ENCODE results near the gene PPP1R16B. TPM values are rescaled to one million over a fixed set of nuclear protein-coding genes. Genes with fewer than 3 reads are reported as not detected.
A peak's percentile ranks its signal among the peaks of the same experiment; 100 is the strongest.
"Not testable (repeated sequence)": the region's sequence is repeated elsewhere in the genome, so short reads cannot be mapped to it uniquely, and the experiment has no call there.

The PPP1R16B gene
- total RNA-seq, 1 donor from 2014 or later: 2.6 TPM

DNA sequence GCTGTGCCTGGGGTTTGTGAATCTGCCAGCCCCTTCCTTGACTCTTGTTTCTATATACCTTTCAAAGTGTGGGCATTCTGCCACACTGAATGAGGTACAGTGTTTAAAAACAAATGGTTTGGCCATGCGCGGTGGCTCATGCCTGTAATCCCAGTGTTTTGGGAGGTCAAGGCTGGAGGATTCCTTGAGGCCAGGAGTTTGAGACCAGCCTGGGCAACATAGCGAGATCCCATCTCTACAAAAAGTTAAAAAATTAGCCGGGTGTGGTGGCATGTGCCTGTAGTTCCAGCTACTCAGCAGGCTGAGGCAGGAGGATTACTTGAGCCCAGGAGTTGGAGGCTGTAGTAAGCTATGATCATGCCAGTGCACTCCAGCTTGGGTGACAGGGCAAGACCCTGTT, 126.5 kb downstream of the PPP1R16B start:
- DNase-seq (ENCODE audit: low spot score): no peak

DNA sequence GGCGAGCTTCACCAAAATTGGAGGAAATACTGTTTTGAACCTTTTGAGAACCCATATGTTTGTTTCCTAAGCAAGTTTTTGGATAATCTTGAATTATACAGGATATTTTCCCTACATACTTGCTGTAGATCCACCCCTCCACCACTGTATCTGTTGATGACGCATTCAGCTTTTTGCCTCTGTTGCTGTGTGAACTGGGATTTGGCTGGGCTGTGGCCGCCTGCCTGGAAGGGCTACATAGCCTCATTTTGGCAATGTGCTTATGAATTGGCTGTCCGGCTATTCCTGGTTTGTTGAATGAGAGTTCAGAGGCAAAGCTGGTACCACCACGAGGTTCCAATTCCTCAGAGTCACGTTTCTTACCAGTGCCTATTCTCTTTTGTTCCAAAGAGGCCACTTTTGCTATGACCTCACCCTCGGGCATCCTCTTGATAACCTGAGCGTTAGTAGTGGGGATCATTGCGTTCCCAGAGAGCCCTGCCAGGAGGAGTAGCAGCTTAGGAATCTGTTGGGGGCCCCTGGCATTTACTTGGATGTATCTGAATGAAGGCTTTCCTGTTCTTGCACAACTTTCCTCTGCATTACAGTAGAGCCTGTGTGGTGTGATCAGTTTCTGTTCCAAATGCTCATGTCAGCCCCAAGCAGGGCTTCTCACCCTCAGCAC, 127.1 kb downstream of the PPP1R16B start:
- peak; percentile 49 for DNase-seq (ENCODE audit: low spot score)

DNA sequence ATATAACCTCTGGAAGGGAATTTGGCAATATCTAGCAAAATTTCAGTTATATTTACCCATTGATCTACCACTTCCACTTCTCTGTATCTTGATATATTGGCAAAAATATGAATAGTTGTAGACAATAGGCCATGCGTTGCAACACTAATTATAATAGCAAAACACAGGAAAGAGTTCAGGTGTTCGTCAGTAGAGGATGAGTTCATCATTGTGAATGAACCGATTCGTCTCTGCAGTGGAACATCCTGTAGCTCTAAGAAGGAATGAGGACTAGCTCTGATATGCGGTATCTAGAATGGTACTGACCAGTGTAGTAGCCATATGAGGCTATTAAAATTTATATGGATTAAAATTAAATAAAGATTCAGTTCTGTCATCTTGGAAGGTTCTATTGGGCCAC, 129.0 kb downstream of the PPP1R16B start:
- no peak for DNase-seq (ENCODE audit: low spot score)

DNA sequence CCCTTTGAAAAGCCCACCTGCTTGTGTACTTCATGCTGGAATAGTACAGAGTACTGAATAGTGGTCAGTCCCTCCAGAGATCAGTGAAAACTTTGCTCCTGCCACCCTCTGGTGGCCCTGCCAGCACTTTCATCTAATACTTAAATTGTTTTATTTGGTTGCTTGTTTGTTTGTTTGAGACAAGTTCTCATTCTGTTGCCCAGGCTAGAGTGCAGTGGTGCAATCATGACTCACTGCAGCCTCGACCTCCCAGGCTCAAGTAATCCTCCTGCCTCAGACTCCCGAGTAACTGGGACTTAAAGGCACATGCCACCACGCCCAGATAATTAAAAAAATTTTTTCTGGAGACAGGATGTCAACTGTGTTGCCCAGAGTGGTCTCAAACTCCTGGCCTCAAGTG, 129.8 kb downstream of the PPP1R16B start:
- DNase-seq (ENCODE audit: low spot score): no peak

DNA sequence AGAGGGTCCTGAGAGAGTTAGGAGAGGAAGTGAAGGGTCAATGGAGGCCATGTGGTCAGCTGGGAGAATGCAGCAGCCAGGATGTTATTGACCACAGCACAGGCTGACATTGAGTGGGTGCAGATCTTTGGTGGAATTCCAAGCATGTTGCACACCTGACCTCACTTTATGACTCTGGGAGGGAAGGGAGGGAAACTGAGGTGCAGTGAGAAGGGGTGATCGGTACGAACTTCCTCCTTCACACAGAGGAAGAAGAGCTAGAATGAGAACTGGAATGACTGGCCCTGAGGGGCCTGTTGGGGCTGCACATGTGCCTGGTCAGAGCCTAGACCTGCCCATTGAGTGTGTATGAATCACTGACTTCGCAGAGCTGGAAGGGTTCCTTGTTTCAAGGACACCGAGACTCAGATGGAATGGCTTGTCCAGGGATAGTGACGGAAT, 130.5 kb downstream of the PPP1R16B start:
- DNase-seq (ENCODE audit: low spot score): no peak

DNA sequence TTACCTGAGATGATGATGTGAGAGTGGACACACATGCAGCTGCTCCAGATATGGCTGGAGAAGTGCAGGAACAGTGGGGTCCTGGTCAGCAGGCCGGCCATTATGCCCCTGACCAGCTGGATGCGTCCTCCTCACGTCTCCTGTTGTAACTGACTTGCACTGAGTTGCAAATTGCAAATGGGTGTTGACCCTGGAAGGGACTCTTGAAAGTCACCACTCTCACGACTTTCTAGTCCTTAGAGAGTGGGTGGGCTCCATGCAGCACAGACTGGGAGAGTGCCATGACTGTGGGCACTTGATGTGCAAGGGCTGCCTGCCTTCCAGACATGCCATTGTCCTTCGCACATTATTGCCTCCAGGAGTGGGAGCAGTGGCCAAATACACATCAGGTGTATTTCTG, 131.5 kb downstream of the PPP1R16B start:
- no peak for DNase-seq (ENCODE audit: low spot score)

DNA sequence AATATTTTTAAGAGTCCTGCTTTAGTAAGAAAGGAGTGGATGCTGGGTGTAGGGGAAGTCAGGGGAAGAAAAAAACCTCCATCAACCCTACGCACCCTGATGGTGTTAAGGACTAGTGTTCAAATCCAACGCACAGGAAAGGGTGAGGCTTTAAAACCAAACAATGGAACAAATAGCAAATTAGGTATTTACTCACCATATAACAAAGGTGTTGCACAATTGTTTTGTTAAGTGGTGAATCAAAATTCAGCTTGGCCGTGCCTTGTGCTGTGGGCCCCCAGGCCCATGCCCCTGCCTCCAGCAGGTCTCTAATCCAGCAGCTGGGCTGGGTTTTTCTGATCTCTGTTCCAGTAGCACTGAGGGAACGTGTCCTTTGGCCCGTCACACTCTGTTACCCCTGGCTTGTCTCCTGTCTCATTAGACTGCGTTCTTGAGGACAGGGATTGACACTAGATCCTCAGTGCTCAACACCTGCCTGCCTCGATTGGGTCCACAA, 132.5 kb downstream of the PPP1R16B start:
- DNase-seq (ENCODE audit: low spot score): no peak

DNA sequence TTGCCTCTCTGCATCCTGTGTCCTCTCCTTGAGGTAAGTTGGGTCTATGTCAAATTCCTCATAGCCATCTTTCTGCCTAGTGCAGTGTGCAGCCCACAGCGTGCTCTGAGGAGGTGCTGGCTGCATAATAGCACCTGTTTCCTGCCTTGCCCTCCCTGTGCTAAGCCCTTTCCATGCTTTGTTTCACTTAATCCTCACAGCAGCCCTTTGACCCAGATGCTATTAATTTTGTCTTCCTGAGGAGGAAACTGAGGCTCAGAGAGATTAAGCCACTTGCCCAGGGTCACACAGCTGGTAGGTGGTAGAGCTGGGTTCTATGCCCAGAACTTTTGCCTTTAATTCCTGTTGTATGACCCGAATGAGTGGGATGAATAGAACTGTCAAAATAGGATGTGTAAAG, 134.2 kb downstream of the PPP1R16B start:
- no peak for DNase-seq (ENCODE audit: low spot score)

DNA sequence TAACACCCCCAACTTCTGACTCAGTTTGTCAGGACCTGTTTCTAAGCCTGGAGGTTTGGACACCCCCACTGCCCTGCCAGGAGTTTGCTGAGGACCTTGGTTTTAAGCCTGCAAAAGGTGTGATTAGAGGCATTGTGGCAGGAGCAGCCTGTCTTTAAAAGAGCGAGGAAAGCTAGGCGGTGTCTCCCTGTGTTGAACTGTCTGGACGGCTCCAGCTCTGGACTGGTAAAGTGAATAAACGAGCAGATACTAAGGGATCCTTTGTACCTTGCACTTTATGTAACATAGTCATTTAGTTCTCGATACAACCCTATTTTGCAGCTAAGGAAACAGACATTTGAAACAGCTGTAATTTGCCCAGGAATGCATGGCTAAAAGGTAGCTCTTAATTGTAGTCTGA, 135.1 kb downstream of the PPP1R16B start:
- DNase-seq (ENCODE audit: low spot score): no peak

DNA sequence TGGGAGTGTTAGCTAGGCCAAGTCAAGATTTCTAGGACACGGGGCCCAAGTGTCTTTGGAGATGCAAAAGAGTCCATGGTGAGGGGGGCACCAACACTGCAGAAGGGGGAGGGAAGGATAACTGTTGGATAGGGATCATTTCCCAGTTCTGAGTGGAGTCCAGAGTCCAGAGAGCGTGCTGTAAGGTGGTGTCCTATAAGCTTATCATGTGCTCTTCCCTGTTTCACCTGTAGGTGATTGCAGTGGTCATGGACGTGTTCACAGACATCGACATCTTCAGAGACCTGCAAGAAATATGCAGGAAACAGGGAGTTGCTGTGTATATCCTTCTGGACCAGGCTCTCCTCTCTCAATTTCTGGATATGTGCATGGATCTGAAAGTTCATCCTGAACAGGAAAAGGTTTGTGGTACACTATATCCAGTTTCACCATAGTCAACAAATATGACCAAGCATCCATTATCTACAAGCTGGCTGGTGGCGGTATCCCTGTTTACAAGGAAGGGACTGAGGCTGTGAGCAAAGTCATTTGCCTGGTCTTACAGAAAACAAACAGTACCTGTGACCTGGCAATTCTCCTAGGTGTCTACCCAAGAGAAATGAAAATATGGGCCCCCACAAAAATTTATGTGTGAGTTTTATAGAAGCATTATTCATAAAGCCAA, 136.4 kb downstream of the PPP1R16B start:
- DNase-seq (ENCODE audit: low spot score): no peak

DNA sequence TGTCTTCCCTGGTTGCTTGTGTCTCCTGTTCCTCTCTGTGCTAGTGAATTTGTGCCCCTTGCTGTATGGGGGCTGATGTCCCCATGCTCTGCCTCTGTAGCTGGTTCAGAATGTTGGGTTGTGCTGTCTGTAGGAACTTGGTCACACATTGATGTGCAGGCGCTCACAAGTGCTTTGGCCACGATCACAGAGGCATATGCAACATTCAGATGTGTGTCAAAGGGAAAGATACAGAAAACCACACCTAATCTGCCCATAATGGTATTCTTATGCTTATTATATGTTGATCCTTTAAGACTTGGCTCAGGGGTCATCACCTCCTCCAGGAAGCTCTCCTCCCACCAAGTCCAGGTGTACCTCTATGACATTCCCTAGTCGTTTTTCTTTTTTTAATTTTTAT, 139.5 kb downstream of the PPP1R16B start:
- DNase-seq (ENCODE audit: low spot score): no peak

DNA sequence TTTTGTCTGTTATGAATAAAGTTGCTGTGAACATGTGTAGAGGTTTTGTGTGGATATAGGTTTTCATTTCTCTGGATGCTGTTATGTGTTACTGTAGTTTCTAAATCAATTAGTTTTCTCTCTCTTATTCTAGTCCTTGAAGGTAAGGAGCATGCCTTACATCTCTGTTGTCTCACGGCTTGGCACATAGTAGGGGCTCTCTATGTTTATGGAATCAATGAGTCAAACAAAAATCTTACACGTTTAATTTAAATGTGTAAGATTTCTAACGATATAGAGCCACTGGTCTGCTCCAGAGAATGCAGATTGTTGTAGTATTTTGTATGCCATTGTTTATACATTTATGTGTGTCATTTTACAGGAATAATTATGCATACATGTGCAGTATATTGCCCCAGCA, 141.3 kb downstream of the PPP1R16B start:
- no peak for DNase-seq (ENCODE audit: low spot score)

DNA sequence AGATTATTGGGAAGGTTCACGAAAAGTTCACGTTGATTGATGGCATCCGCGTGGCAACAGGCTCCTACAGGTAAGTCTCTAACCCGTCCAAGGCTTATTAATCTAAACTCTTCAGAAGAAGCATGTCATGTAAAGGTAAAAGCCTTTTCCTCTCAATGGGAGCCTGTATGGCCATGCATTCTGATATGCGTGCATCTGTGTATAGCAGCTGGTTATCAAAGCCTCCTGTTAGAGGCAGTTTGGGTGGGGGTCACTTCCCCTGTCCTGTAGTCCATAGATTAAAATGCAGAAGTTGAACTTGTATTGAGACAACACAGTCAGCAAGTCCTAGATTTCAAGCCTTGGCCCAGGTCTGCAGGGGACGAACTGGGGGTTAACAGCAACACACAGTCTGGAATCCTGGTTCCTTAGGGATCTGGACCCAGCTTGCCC, 142.4 kb downstream of the PPP1R16B start:
- DNase-seq (ENCODE audit: low spot score): no peak

DNA sequence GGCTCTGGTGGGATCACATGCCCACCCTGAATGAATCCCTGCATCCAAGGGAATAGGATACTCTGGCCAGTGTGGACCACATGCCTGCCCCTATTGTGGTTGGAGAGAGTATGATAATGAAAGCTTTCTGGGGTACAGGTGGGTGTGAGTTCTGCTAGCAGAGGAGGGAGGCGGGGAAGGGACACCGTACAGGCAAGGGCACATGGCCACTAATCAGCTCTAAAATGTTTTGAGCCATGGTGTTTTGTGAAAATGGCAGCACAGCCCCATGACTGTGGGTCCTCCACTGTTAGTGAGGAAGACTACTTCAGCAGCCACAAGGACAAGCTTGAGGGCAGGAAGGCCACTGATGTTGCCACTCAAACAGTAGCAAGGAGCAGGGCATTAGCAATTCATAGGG, 144.8 kb downstream of the PPP1R16B start:
- no peak for DNase-seq (ENCODE audit: low spot score)

DNA sequence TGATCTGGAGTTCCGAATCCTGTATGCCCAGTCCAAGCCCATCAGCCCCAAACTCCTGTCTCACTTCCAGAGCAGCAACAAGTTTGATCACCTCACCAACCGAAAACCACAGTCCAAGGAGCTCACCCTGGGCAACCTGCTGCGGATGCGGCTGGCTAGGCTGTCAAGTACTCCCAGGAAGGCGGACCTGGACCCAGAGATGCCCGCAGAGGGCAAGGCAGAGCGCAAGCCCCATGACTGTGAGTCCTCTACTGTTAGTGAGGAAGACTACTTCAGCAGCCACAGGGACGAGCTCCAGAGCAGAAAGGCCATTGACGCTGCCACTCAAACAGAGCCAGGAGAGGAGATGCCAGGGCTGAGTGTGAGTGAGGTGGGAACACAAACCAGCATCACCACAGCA, 146.1 kb downstream of the PPP1R16B start:
- no peak for DNase-seq (ENCODE audit: low spot score)

DNA sequence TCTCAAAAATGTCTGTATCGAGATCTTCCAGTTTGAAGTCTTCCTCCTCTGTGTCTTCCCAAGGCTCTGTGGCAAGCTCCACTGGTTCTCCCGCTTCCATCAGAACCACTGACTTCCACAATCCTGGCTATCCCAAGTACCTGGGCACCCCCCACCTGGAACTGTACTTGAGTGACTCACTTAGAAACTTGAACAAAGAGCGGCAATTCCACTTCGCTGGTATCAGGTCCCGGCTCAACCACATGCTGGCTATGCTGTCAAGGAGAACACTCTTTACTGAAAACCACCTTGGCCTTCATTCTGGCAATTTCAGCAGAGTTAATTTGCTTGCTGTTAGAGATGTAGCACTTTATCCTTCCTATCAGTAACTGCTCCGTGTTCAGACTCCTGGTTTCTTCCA, 146.7 kb downstream of the PPP1R16B start:
- DNase-seq (ENCODE audit: low spot score): no peak

DNA sequence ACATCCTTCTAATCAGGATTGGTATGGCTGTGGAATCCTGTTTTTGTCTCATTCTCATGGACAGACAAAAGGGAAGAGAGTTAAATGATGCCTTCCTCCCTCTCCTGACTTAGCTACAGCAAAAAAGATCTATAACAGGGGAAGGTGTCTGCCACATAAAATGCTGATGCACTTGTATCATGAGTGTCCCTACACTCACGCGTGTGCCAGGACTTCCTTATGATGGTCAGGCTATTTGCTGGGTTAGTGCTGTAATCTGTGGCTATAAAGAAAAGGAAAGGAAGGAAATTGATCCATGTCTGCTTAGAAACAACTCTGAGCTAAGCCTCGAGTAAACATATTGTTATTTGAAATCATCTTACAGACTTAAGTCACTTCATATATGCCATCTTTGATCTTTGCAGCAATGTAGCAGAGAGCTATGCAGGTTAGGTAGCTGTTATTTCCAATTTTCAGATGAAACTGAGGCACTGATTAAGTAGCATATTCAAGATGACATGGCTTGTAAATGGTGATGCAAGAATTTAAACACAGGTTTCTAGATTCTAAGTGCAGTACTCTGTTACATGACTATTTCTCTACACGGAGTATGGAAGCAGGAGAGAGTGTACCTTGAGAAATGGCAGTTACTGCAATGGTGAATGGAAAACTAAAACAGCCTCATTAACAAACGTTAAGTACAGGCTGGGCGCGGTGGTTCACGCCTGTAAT, 148.3 kb downstream of the PPP1R16B start:
- no peak for DNase-seq (ENCODE audit: low spot score)

DNA sequence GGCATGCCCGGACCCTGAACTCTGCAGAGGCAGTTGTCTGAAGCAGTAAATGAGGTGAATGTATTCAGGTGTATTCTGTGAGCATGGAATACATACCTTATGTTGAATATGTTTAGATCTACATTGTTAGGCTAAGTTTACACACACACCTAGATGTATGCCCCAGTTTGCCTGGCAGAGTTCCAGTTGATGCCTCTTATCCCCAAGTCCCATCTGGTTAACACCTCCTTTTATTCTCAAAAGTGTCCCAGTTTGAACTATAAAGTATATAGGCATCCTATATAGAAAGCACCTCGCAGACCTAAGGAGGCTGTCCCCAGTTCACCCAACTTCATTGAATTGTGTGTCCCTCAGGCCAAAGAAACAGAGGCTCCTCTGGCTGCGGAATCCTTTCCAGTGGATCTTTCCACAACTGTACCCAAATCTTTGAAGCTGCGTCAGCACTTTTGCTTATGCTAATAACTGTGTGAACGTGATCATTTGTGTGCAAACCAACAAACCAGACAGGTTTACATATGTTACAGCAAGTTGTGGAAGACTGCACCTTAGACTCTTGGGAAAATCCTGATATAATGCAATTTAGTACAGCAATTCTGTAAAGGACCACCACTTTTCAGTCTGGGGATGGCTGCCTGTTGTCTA, 151.9 kb downstream of the PPP1R16B start:
- no peak for DNase-seq (ENCODE audit: low spot score)

DNA sequence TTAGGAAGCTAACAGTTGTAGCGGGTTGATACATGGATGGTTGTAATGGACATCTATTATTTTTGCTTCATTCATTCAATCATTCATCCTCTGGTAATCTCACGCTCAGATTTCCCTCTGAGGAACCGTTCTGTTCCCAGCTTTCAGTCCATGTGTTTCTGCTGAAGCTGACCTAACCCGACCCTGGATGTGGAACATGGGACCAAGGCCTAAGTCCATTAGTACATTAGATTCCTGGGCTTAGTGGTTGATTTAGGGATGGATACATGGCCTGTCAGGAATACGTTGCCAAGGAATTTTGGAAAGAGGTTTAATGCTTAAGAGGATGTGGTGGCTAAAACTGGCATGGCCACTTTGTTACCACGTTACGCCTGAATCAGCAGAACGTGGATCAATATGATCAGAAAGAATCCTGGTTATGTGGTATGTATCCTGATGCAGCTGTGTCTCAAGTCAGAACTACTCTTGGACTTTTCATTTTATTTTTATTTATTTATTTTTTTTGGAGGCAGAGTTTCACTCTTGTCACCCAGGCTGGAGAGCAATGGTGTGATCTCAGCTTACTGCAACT, 152.5 kb downstream of the PPP1R16B start:
- no peak for DNase-seq (ENCODE audit: low spot score)

DNA sequence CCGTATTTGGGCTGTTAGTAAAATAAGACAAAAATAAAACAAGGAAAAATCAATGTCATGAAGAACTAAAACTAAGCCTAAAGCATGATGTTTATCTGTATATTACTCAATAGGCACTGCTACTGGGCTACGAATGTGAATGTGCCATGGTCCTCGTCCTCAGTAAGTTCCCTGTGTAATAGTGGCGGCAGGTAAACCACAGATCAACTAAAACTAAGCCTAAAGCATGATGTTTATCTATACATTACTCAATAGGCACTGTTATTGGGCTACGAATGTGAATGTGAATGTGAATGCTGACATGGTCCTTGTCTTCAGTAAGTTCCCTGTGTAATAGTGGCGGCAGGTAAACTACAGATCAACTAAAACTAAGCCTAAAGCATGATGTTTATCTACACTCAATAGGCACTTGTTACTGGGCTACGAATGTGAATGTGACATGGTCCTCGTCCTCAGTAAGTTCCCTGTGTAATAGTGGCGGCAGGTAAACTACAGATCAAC, 154.7 kb downstream of the PPP1R16B start:
- not testable (repeated sequence) for DNase-seq (ENCODE audit: low spot score)

DNA sequence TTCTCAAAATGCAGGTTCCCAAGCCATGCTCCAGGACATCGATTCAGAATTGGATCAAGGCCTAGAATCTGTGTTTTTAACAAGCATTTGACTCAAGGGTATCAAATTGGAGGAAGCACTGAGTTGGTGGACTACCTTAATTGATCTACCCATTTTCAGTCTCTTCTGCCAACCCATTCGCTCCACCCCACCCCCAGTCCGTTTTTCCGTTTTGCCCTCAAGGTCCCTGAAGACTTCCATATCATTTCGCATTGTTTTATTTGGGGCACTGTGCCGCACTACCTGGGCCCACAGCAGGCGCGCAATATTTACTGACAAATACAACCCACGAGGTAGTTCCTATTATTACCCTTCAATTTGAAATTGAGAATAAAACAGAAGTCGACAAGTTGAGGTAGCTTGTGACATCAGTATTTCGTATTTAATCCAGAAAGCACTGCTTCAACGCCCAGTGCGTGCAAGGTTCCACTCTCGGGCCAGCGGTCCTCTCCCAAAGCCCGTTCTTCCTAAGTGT, 156.1 kb downstream of the PPP1R16B start:
- no peak for DNase-seq (ENCODE audit: low spot score)
